Activated B cell treated with CpG ODN at 0.5 μM for 24 hours (primary cell): ENCODE results near the gene RCSD1. TPM values are rescaled to one million over a fixed set of nuclear protein-coding genes. Genes with fewer than 3 reads are reported as not detected.

Experiments
- ATAC-seq: fragments of 200-7000 bp; cut with Tn5 transposase; one replicate; pipeline ENCODE4 v1.10.0; 2021; ENCODE audit warnings: low read depth, mild to moderate bottlenecking, moderate library complexity
- CTCF ChIA-PET: fragments of 350-600 bp; sonication (Branson Sonifier 250); formaldehyde crosslinking; loops from one replicate; lab custom pipeline; 2021; ENCODE audit warnings: antibody characterized with exemption; lab: Charles Lee
- POLR2A ChIA-PET: fragments of 350-600 bp; sonication (Branson Sonifier 250); formaldehyde crosslinking; loops from one replicate; lab custom pipeline; 2021; ENCODE audit warnings: antibody characterized with exemption; lab: Charles Lee
- DNase-seq: peaks from one replicate; pipeline ENCODE4 v3.0.0; 2022
- H3K27ac Mint-ChIP-seq: one replicate; pipeline ENCODE4 v1.8.0; 2020; ENCODE audit warnings: mixed read lengths
- H3K27me3 Mint-ChIP-seq: one replicate; pipeline ENCODE4 v1.8.0; 2021; ENCODE audit warnings: mixed read lengths
- H3K36me3 Mint-ChIP-seq: one replicate; pipeline ENCODE4 v1.8.0; 2021; ENCODE audit warnings: low read depth, mixed read lengths
- H3K4me1 Mint-ChIP-seq: one replicate; pipeline ENCODE4 v1.8.0; 2021; ENCODE audit warnings: mixed read lengths
- H3K4me3 Mint-ChIP-seq: one replicate; pipeline ENCODE4 v1.8.0; 2020; ENCODE audit warnings: mild to moderate bottlenecking, mixed read lengths
- H3K9me3 Mint-ChIP-seq: one replicate; pipeline ENCODE4 v1.8.0; 2020; ENCODE audit warnings: mixed read lengths
- CTCF ChIP-seq: fragments of 200-600 bp; IDR thresholded peaks from one replicate; pipeline ENCODE4 v1.8.0; 2022; ENCODE audit warnings: antibody characterized with exemption, mild to moderate bottlenecking
- intact Hi-C: fragments of 100-400 bp; cut with micrococcal nuclease; formaldehyde crosslinking; loops from one replicate; pipeline ENCODE4 v1.15.1; 2024
- total RNA-seq: library from RNA; stranded (reverse); gene quantifications from 2 replicates; pipeline ENCODE4 v1.2.3, GENCODE V29; 2022

RCSD1 gene
- total RNA-seq, 1 donor from 2014 or later = 185 TPM

- H3K4me1 Mint-ChIP-seq = peaks cover 8% of the 10 kb centered on the region
- intact Hi-C loops = no loop called here
- POLR2A ChIA-PET = interaction anchor here (0.6 kb wide), 1 partner anchor 76 kb away, joined by 6 read pairs; no protein-coding TSS in a partner anchor
Measured at GRCh38 chr1:167679714-167680113, 49.7 kb downstream of the RCSD1 start.

GRCh38 chr1:167681024-167681423, 51.0 kb downstream of the RCSD1 start:
- POLR2A ChIA-PET = interaction anchor here (0.6 to 1.7 kb wide), 7 partner anchors 12 to 174 kb away, joined by 3 to 6 read pairs (median 3); no protein-coding TSS in a partner anchor
- peaks cover 11% of the 10 kb centered on the region for H3K4me1 Mint-ChIP-seq
- DNase-seq = no peak

More at GRCh38 chr1:167679714-167680113, 49.7 kb downstream of the RCSD1 start:
- H3K36me3 Mint-ChIP-seq = peaks cover 46% of the 10 kb centered on the region
- CTCF ChIA-PET = no interaction called here
- TF ChIP-seq CTCF = no peak
- no peak overlapping the region for H3K27ac Mint-ChIP-seq
- no peaks in the 10 kb centered on the region for H3K9me3 Mint-ChIP-seq
- DNase-seq = no peak
- no peak for ATAC-seq
- H3K27me3 Mint-ChIP-seq = no peaks in the 10 kb centered on the region
- no peak overlapping the region for H3K4me3 Mint-ChIP-seq

GRCh38 chr1:167681451-167682098, 51.5 kb downstream of the RCSD1 start:
- Mint-ChIP-seq H3K9me3 (no peaks in the 10 kb centered on the region), H3K4me3 (peak overlapping the region; percentile 25), H3K4me1 (peaks cover 16% of the 10 kb centered on the region), H3K27me3 (no peaks in the 10 kb centered on the region), H3K27ac (no peak overlapping the region), H3K36me3 (peaks cover 48% of the 10 kb centered on the region)
- CTCF ChIA-PET = interaction anchor here (1.9 kb wide), 1 partner anchor 81 kb away, joined by 14 read pairs; no protein-coding TSS in a partner anchor
- intact Hi-C loops = no loop called here
- DNase-seq = no peak
- TF ChIP-seq CTCF = no peak
- ATAC-seq = no peak
- POLR2A ChIA-PET = interaction anchor here (1.1 to 1.7 kb wide), 3 partner anchors 48 to 80 kb away, joined by 3 to 5 read pairs (median 4); no protein-coding TSS in a partner anchor

More at GRCh38 chr1:167681024-167681423, 51.0 kb downstream of the RCSD1 start:
- Mint-ChIP-seq H3K36me3 (peaks cover 48% of the 10 kb centered on the region), H3K27me3 (no peaks in the 10 kb centered on the region), H3K4me3 (no peak overlapping the region), H3K9me3 (no peaks in the 10 kb centered on the region), H3K27ac (no peak overlapping the region)
- no peak for ATAC-seq
- TF ChIP-seq CTCF = no peak
- CTCF ChIA-PET = interaction anchor here (1.9 kb wide), 1 partner anchor 81 kb away, joined by 14 read pairs; no protein-coding TSS in a partner anchor
- intact Hi-C loops = no loop called here

GRCh38 chr1:167683226-167683625, 53.2 kb downstream of the RCSD1 start:
- DNase-seq (no peak), ATAC-seq (no peak)
- Mint-ChIP-seq H3K36me3 (peaks cover 60% of the 10 kb centered on the region), H3K27ac (no peak overlapping the region), H3K4me1 (peaks cover 30% of the 10 kb centered on the region), H3K27me3 (no peaks in the 10 kb centered on the region), H3K9me3 (no peaks in the 10 kb centered on the region), H3K4me3 (no peak overlapping the region)
- CTCF ChIA-PET = no interaction called here
- no peak for TF ChIP-seq CTCF
- intact Hi-C loops = no loop called here
- POLR2A ChIA-PET = no interaction called here
